MM.1S (cell line): ENCODE measurements around the gene NFATC3.

Source experiments
- DNase-seq: peaks from one replicate; pipeline ENCODE4 v3.0.0-alpha.2; 2015
- H2AFZ ChIP-seq: fragments of 300-600 bp; sonication (generic); 2 replicates; pipeline ENCODE4 v1.6.0; 2016; ENCODE audit warnings: antibody characterized with exemption, low read length
- H3F3A ChIP-seq: fragments of 300-600 bp; sonication (generic); 2 replicates; pipeline ENCODE4 v1.6.1; 2016; ENCODE audit warnings: mild to moderate bottlenecking, antibody characterized with exemption, low read length, moderate library complexity, mixed read lengths; ENCODE audit not compliant: insufficient read depth
- H3K27ac ChIP-seq: fragments of 300-600 bp; sonication (generic); 2 replicates; pipeline ENCODE4 v1.5.1; 2016; ENCODE audit warnings: mild to moderate bottlenecking, low read length
- H3K27me3 ChIP-seq: fragments of 300-600 bp; sonication (generic); replicated peaks from 2 replicates; pipeline ENCODE4 v1.6.0; 2016; ENCODE audit warnings: low read length; ENCODE audit not compliant: insufficient read depth
- H3K36me3 ChIP-seq: fragments of 300-600 bp; sonication (generic); replicated peaks from 2 replicates; pipeline ENCODE4 v1.6.1; 2016; ENCODE audit warnings: mild to moderate bottlenecking, low read length, mixed read lengths; ENCODE audit not compliant: insufficient read depth
- H3K4me1 ChIP-seq: fragments of 300-600 bp; sonication (generic); 2 replicates; pipeline ENCODE4 v1.6.1; 2016; ENCODE audit warnings: low read length, mixed read lengths
- H3K4me2 ChIP-seq: fragments of 300-600 bp; sonication (generic); 2 replicates; pipeline ENCODE4 v1.6.0; 2016; ENCODE audit warnings: low read depth, low read length
- H3K4me3 ChIP-seq: fragments of 300-600 bp; sonication (generic); 2 replicates; pipeline ENCODE4 v1.5.1; 2016; ENCODE audit warnings: low read length, mixed read lengths
- H3K79me2 ChIP-seq: fragments of 300-600 bp; sonication (generic); 2 replicates; pipeline ENCODE4 v1.6.1; 2016; ENCODE audit warnings: mixed run types, low read length, mixed read lengths
- H3K9ac ChIP-seq: fragments of 300-600 bp; sonication (generic); 2 replicates; pipeline ENCODE4 v1.6.1; 2016; ENCODE audit warnings: low read length, mixed read lengths
- H3K9me2 ChIP-seq: fragments of 300-600 bp; sonication (generic); replicated peaks from 2 replicates; pipeline ENCODE4 v1.6.1; 2016; ENCODE audit warnings: mild to moderate bottlenecking, low read length, mixed read lengths; ENCODE audit not compliant: insufficient read depth
- H3K9me3 ChIP-seq: fragments of 300-600 bp; sonication (generic); replicated peaks from 2 replicates; pipeline ENCODE4 v1.6.1; 2016; ENCODE audit warnings: mild to moderate bottlenecking, low read length, mixed read lengths; ENCODE audit not compliant: insufficient read depth
- H4K20me1 ChIP-seq: fragments of 300-600 bp; sonication (generic); 2 replicates; pipeline ENCODE4 v1.6.1; 2016; ENCODE audit warnings: mild to moderate bottlenecking, low read length, moderate library complexity, mixed read lengths; ENCODE audit not compliant: insufficient read depth
- CTCF ChIP-seq: fragments of 300-600 bp; sonication (generic); IDR thresholded peaks from 2 replicates; pipeline ENCODE4 v1.5.1; 2016; ENCODE audit warnings: antibody characterized with exemption, low read length, mixed read lengths
- EZH2 ChIP-seq: fragments of 300-600 bp; sonication (generic); optimal IDR thresholded peaks from 2 replicates; pipeline ENCODE3; 2017; ENCODE audit warnings: low read depth, mild to moderate bottlenecking, antibody characterized with exemption, low read length, mixed read lengths
- EZH2phosphoT487 ChIP-seq: fragments of 300-600 bp; sonication (generic); IDR thresholded peaks from 2 replicates; pipeline ENCODE4 v1.6.1; 2018; ENCODE audit warnings: antibody characterized with exemption, low read length

Gene NFATC3

GRCh38 chr16:68216240-68216639 is 131.1 kb downstream of the NFATC3 start:
- Histone ChIP-seq H3K9me3 (no peaks in the 10 kb centered on the region), H3K27me3 (no peaks in the 10 kb centered on the region), H3K4me2 (no peak overlapping the region), H3K9ac (no peak overlapping the region), H4K20me1 (no peaks in the 10 kb centered on the region), H3K36me3 (no peaks in the 10 kb centered on the region), H3K27ac (no peak overlapping the region), H3K4me1 (no peaks in the 10 kb centered on the region), H3K9me2 (no peaks in the 10 kb centered on the region), H3K79me2 (no peaks in the 10 kb centered on the region), H3F3A (no peaks in the 10 kb centered on the region), H3K4me3 (no peak overlapping the region), H2AFZ (no peak overlapping the region)
- no peak for TF ChIP-seq EZH2phosphoT487
- no peak for DNase-seq

DNA sequence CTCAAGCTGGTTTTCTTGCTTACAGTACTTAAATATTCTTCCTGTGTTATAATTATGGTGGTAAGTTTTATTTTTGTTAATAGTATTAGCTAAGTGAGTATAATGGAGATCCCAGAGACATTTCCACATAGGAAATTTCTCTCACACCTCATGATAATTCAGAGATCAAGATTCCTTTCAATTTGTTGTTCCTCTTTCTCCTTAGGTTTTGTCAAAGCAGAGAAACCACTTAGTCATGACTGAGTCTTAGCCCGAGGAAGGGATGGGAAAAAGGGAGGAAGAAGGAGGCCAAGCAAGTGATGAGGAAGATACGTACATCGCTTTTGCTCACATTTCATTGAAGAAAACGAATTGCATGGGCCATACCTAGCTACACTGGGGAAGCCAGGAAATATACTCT is 132.3 kb downstream of the NFATC3 start:
- no peaks in the 10 kb centered on the region for H3K36me3 ChIP-seq
- no peak for DNase-seq
- no peaks in the 10 kb centered on the region for H3K27me3 ChIP-seq
- TF ChIP-seq CTCF (no peak), EZH2phosphoT487 (no peak), EZH2 (no peak)
- no peak overlapping the region for H2AFZ ChIP-seq
- H4K20me1 ChIP-seq: no peaks in the 10 kb centered on the region
- no peaks in the 10 kb centered on the region for H3K9me3 ChIP-seq
- no peak overlapping the region for H3K27ac ChIP-seq
- no peak overlapping the region for H3K4me3 ChIP-seq
- H3F3A ChIP-seq: no peaks in the 10 kb centered on the region
- no peaks in the 10 kb centered on the region for H3K9me2 ChIP-seq
- no peaks in the 10 kb centered on the region for H3K4me1 ChIP-seq
- H3K4me2 ChIP-seq: no peak overlapping the region
- H3K79me2 ChIP-seq: no peaks in the 10 kb centered on the region
- H3K9ac ChIP-seq: no peak overlapping the region

- H3K36me3 ChIP-seq: no peaks in the 10 kb centered on the region
- H3K4me2 ChIP-seq: no peak overlapping the region
- H3K79me2 ChIP-seq: no peaks in the 10 kb centered on the region
- H3K27ac ChIP-seq: no peak overlapping the region
- TF ChIP-seq EZH2phosphoT487: no peak
- no peak for TF ChIP-seq EZH2
- no peak for TF ChIP-seq CTCF
- no peak overlapping the region for H2AFZ ChIP-seq
- no peaks in the 10 kb centered on the region for H4K20me1 ChIP-seq
- no peak overlapping the region for H3K4me3 ChIP-seq
- no peaks in the 10 kb centered on the region for H3K4me1 ChIP-seq
- H3K9me2 ChIP-seq: no peaks in the 10 kb centered on the region
- H3K9ac ChIP-seq: no peak overlapping the region
- H3K27me3 ChIP-seq: no peaks in the 10 kb centered on the region
- DNase-seq: no peak
- H3F3A ChIP-seq: no peaks in the 10 kb centered on the region
- H3K9me3 ChIP-seq: no peaks in the 10 kb centered on the region
These were observed 134.7 kb downstream of the NFATC3 start for GRCh38 chr16:68219725-68220351.

GRCh38 chr16:68223072-68223471 is 137.9 kb downstream of the NFATC3 start:
- Histone ChIP-seq H3K27ac (no peak overlapping the region), H2AFZ (no peak overlapping the region), H3K4me2 (no peak overlapping the region), H3K9ac (no peak overlapping the region), H3K36me3 (no peaks in the 10 kb centered on the region), H3K9me3 (no peaks in the 10 kb centered on the region), H3K79me2 (no peaks in the 10 kb centered on the region), H3K4me1 (peaks cover 15% of the 10 kb centered on the region), H3F3A (peaks cover 9% of the 10 kb centered on the region; the same call in 1 of the 2 replicates), H4K20me1 (no peaks in the 10 kb centered on the region), H3K27me3 (no peaks in the 10 kb centered on the region), H3K9me2 (no peaks in the 10 kb centered on the region), H3K4me3 (no peak overlapping the region)
- DNase-seq: no peak
- TF ChIP-seq EZH2: no peak
- TF ChIP-seq CTCF: no peak
- no peak for TF ChIP-seq EZH2phosphoT487
